Epithelial cell of esophagus (primary cell): ENCODE data around the gene ZFP57.
A peak's percentile ranks its signal among the peaks of the same experiment; 100 is the strongest.

Experiments
- DNase-seq: peaks from one replicate; pipeline ENCODE4 v3.0.0; 2010; ENCODE audit warnings: low read depth
- H3K4me3 ChIP-seq: 2 replicates; pipeline ENCODE4 v1.5.1; 2011; ENCODE audit warnings: mild to moderate bottlenecking, low read length, control low read depth
- CTCF ChIP-seq: IDR thresholded peaks from 2 replicates; pipeline ENCODE4 v1.5.1; 2011; ENCODE audit warnings: low read depth, mild to moderate bottlenecking, low read length, control low read depth, inconsistent platforms; ENCODE audit not compliant: insufficient read depth; ENCODE audit errors: missing control alignments

Gene ZFP57

DNA sequence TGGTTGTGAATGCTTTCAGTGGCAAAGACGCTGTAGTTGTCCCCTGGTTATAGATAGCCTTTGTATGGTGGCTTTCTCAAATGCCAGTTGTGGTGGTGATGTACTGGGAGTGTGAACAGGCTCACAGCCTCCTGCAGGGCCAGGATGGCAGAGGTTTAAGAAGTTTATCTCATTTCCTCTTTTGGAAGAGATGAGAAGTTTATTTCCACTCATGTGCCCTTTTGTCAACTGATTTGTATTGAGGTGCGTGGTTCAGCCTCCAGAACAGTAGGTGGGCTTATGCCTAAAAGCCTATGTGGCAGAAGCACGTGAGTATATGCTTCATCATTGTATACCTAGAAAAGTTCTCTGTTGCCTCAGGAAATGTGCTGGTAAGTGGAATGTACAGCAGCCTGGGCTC lies 13.7 kb upstream of the ZFP57 start:
- H3K4me3 ChIP-seq, result no peak overlapping the region
- no peak for DNase-seq
- TF ChIP-seq CTCF, result no peak

- peak; percentile 35 for DNase-seq
- no peak overlapping the region for H3K4me3 ChIP-seq
- TF ChIP-seq CTCF, result no peak
These were observed 4.9 kb upstream of the ZFP57 start for GRCh38 chr6:29685718-29686326.

DNA sequence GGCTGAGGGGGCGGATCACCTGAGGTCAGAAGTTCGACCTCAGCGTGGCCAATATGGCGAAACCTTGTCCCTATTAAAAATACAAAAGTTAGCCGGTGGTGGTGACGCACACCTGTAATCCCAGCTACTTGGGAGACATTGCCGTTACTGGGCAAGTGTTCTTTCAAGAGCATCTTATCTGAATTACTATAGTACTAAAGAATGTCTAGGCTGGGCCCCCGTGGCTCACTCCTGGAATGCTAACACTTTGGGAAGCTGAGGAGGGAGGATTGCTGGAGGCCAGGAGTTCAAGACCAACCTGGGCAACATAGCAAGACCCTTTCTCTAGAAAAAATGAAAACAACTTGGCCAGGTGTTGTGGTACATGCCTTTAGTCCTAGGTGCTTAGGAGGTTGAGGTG lies 859 bp upstream of the ZFP57 start:
- DNase-seq, result no peak

GRCh38 chr6:29680416-29680815 lies 536 bp downstream of the ZFP57 start:
- no peak overlapping the region for H3K4me3 ChIP-seq
- no peak for TF ChIP-seq CTCF
- no peak for DNase-seq

More for the DNA sequence above, 859 bp upstream of the ZFP57 start:
- TF ChIP-seq CTCF, result no peak
- no peak overlapping the region for H3K4me3 ChIP-seq

DNA sequence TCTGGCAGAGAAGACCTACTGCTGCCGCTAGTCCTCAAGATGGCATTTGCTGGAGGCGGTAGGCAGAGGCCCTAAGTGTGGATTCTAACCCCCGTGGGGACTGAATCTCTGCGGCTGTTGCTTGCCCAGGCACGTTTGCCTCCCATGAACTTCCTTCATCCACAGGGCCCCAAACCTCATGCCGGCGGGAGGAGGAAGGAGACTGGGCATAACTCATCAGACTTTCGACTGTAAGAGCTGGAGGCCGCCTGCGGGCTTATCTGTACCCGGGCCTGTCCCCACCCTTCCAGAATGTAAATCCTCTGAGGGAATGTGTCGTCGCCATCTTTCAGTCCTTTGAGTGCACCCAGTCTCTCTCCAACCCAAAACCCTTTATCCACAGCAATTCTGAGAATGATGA lies 990 bp downstream of the ZFP57 start:
- TF ChIP-seq CTCF, result no peak
- peak; percentile 82 for DNase-seq
- H3K4me3 ChIP-seq, result no peak overlapping the region

DNA sequence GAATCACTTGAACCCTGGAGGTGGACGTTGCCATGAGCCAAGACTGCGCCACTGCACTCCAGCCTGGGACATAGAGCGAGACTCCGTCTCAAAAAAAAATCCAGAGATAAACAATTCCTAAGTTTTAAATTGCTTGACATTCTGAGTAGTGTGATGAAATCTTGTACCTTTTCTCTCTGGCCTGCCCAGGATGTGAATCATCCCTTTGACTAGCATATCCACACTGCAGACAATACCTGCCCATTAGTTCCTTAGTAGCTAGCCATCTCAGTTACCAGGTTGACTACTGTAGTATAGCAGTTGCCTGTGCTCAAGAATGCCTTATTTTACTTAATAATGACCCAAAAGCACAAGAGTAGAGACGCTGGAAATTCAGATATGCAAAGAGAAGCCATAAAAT lies 2.8 kb downstream of the ZFP57 start:
- peak; percentile 91 for DNase-seq

More for the DNA sequence above, 2.8 kb downstream of the ZFP57 start:
- H3K4me3 ChIP-seq, result no peak overlapping the region
- no peak for TF ChIP-seq CTCF
